ENCODE data around the gene FNTB.

DNA sequence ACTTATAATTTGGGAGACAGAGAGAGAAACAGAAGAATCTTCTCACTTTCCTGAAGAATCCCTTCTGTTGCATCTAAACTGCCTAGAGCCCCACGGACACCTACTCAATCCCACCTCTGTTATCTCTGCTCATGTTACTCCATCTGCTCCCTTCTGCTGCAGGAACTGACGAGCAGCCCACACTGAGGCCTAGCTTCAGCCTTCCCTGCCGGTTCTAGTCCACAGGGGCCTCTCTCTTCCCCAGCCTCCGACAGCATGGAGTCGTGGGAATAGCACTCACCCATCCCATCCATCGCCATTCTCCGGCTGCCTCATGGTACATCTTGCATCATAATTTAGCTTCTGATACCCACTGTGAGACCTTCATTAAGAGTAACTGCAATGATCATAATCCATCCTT lies 18.5 kb upstream of the FNTB start:
- no peak for TF ChIP-seq RAD21 (IDR thresholded peaks at IDR 0.05; ENCODE audit: low read depth)
- TF ChIP-seq YY1 (IDR thresholded peaks at IDR 0.05; ENCODE audit: low read depth): no peak
- no peak for TF ChIP-seq TEAD4 (IDR thresholded peaks at IDR 0.05)
- TF ChIP-seq CEBPB (IDR thresholded peaks at IDR 0.05): no peak
- TF ChIP-seq EP300 (IDR thresholded peaks at IDR 0.05; ENCODE audit: borderline replicate concordance): no peak
- no peak for TF ChIP-seq EGR1 (IDR thresholded peaks at IDR 0.05)
